HepG2 (cell line): Measurements from ENCODE around the gene RAD21L1. TPM values are rescaled to one million over a fixed set of nuclear protein-coding genes. Genes with fewer than 3 reads are reported as not detected.

ENCODE experiments used
- ATAC-seq: fragments of 200-7000 bp; cut with Tn5 transposase; 3 replicates; pipeline ENCODE4 v1.9.1; 2020; ENCODE audit warnings: mild to moderate bottlenecking, moderate library complexity
- BruUV-seq: library from RNA; stranded (reverse); fragments of 400-500 nt; replicated peaks from 2 replicates; lab custom pipeline; 2021; lab: Mats Ljungman, UMichigan
- CTCF ChIA-PET: fragments of 300-600 bp; formaldehyde crosslinking; extraction: SDS; loops from one replicate; lab custom pipeline; 2021; ENCODE audit warnings: low total read pairs, inconsistent platforms, low intra/inter-chr PET ratio; lab: Yijun Ruan, JAX
- POLR2A ChIA-PET: fragments of 350-600 bp; sonication (Branson Sonifier 250); formaldehyde crosslinking; loops from one replicate; lab custom pipeline; 2020; ENCODE audit warnings: antibody characterized with exemption, inconsistent platforms; lab: Yijun Ruan, JAX
- DNase-seq: peaks from one replicate; pipeline ENCODE4 v3.0.0-alpha.2; 2015; ENCODE audit warnings: low spot score
- FAIRE-seq: peaks from 3 replicates; lab custom pipeline; 2011; peaks lifted over from hg19 to GRCh38; lab: Jason Lieb, UNC
- H2AFZ ChIP-seq: one replicate; pipeline ENCODE4 v1.6.1; 2011; ENCODE audit warnings: low read length, inconsistent platforms
- H3K27ac ChIP-seq: fragments of 300-600 bp; 3 replicates; pipeline ENCODE4 v1.8.0; 2011; ENCODE audit warnings: mixed run types, mild to moderate bottlenecking, mixed read lengths, low read length, inconsistent platforms; ENCODE audit not compliant: insufficient read depth; ENCODE audit errors: extremely low read length
- H3K27me3 ChIP-seq, 2 experiments: fragments of 200-600 bp in 1 of 2; 2 replicates in 1 of 2; 3 replicates in 1 of 2; pipeline versions ENCODE4 v1.6.0 to v1.8.0; 2011; ENCODE audit warnings: low read length in 2 of 2, mild to moderate bottlenecking in 2 of 2, moderate library complexity in 2 of 2, inconsistent platforms in 1 of 2; ENCODE audit not compliant: insufficient read depth in 2 of 2, control insufficient read depth in 1 of 2
- H3K36me3 ChIP-seq, 2 experiments: fragments of 200-600 bp in 1 of 2; replicated peaks in 1 of 2; 2 replicates in 1 of 2; 3 replicates in 1 of 2; pipeline versions ENCODE4 v1.5.1 to v1.8.0; 2011; ENCODE audit warnings: low read length in 2 of 2, inconsistent platforms in 1 of 2; ENCODE audit not compliant: insufficient read depth in 2 of 2, control insufficient read depth in 1 of 2
- H3K4me1 ChIP-seq: 2 replicates; pipeline ENCODE4 v1.5.1; 2012; ENCODE audit warnings: low read length, inconsistent platforms; ENCODE audit not compliant: insufficient read depth
- H3K4me2 ChIP-seq: 2 replicates; pipeline ENCODE4 v1.6.0; 2011; ENCODE audit warnings: low read depth, low read length, inconsistent platforms
- H3K4me3 ChIP-seq, 3 experiments: fragments of 200-600 bp in 1 of 3; sonication (generic), shearing (Covaris generic) in 1 of 3; replicated peaks in 1 of 3; 2 replicates each; pipeline ENCODE4 v1.5.1; 2011 to 2016; ENCODE audit warnings: low read length in 3 of 3, inconsistent platforms in 2 of 3, low read depth in 2 of 3, mild to moderate bottlenecking in 2 of 3, control low read depth in 1 of 3, mixed read lengths in 1 of 3; ENCODE audit not compliant: insufficient read depth in 1 of 3
- H3K79me2 ChIP-seq: one replicate; pipeline ENCODE4 v1.6.1; 2011; ENCODE audit warnings: low read length, inconsistent platforms; ENCODE audit not compliant: insufficient read depth
- H3K9ac ChIP-seq: 2 replicates; pipeline ENCODE4 v1.6.0; 2011; ENCODE audit warnings: mild to moderate bottlenecking, low read depth, low read length, inconsistent platforms; ENCODE audit not compliant: insufficient read depth
- H3K9me3 ChIP-seq: 2 replicates; pipeline ENCODE4 v1.5.1; 2012; ENCODE audit warnings: mild to moderate bottlenecking, low read length
- H4K20me1 ChIP-seq: 2 replicates; pipeline ENCODE4 v1.6.0; 2011; ENCODE audit warnings: inconsistent platforms, mild to moderate bottlenecking, low read length, moderate library complexity; ENCODE audit not compliant: insufficient read depth
- CBX5 ChIP-seq: sonication (generic); formaldehyde crosslinking; IDR thresholded peaks from 2 replicates; pipeline ENCODE4 v1.4.0; 2020; ENCODE audit warnings: missing genetic modification reagents, borderline replicate concordance
- CENPT ChIP-seq: sonication (generic); formaldehyde crosslinking; IDR thresholded peaks from 2 replicates; pipeline ENCODE4 v1.8.0; 2022; ENCODE audit warnings: low read depth, mild to moderate bottlenecking, moderate library complexity, missing genetic modification reagents
- EZH2 ChIP-seq: conservative IDR thresholded peaks from 2 replicates; pipeline ENCODE4 v1.6.1; 2012; ENCODE audit warnings: mild to moderate bottlenecking, low read depth, low read length, moderate library complexity
- FIP1L1 ChIP-seq: fragments of 200-400 bp; formaldehyde crosslinking; IDR thresholded peaks from 2 replicates; pipeline ENCODE4 v1.6.1; 2018; ENCODE audit warnings: low read depth, mild to moderate bottlenecking, low read length, moderate library complexity, borderline replicate concordance; ENCODE audit not compliant: insufficient read depth
- MXI1 ChIP-seq: IDR thresholded peaks from 3 replicates; pipeline ENCODE4 v1.6.1; 2012; ENCODE audit warnings: low read depth, low read length, inconsistent platforms, borderline replicate concordance
- NONO ChIP-seq, 2 experiments: fragments of 450-650 bp in 1 of 2; sonication (generic) in 1 of 2; formaldehyde crosslinking in 1 of 2; IDR thresholded peaks in 1 of 2; conservative IDR thresholded peaks in 1 of 2; 2 replicates each; pipeline versions ENCODE4 v1.6.1 to v1.8.0; 2017 to 2022; ENCODE audit warnings: mild to moderate bottlenecking in 1 of 2, missing genetic modification reagents in 1 of 2, moderate library complexity in 1 of 2
- PRMT3 ChIP-seq: sonication (generic); formaldehyde crosslinking; IDR thresholded peaks from 2 replicates; pipeline ENCODE4 v1.8.1; 2022; ENCODE audit warnings: low read depth, mild to moderate bottlenecking, moderate library complexity, missing genetic modification reagents, borderline replicate concordance
- RBFOX2 ChIP-seq: fragments of 200-400 bp; formaldehyde crosslinking; IDR thresholded peaks from 2 replicates; pipeline ENCODE4 v1.6.1; 2017; ENCODE audit warnings: low read depth, mild to moderate bottlenecking, low read length
- ZKSCAN1 ChIP-seq: fragments of 150-350 bp; IDR thresholded peaks from 2 replicates; pipeline ENCODE4 v1.6.1; 2014; ENCODE audit warnings: low read length
- ZNF143 ChIP-seq: sonication (generic); formaldehyde crosslinking; IDR thresholded peaks from 2 replicates; pipeline ENCODE4 v1.4.0; 2020; ENCODE audit warnings: missing genetic modification reagents
- ZNF589 ChIP-seq: sonication (generic); formaldehyde crosslinking; conservative IDR thresholded peaks from 2 replicates; pipeline ENCODE4 v1.8.0; 2022; ENCODE audit warnings: mild to moderate bottlenecking, moderate library complexity, missing genetic modification reagents
- ZNF777 ChIP-seq: sonication (generic); formaldehyde crosslinking; IDR thresholded peaks from 2 replicates; pipeline ENCODE4 v1.4.0; 2020; ENCODE audit warnings: missing genetic modification reagents
- WGBS: methylation state at CpG from one replicate; pipeline ENCODE4 v1.1.6; 2017; ENCODE audit warnings: low lambda C conversion rate; 5-methylcytosine and 5-hydroxymethylcytosine counted together
- in situ Hi-C: cut with HindIII; loops from 2 replicates; pipeline ENCODE4 v1.10.0; 2017; ENCODE audit warnings: low pct_unique_long_range_greater_than_20kb; ENCODE audit not compliant: extremely low pct_ligation_motif_present
- intact Hi-C: fragments of 100-400 bp; cut with micrococcal nuclease; formaldehyde crosslinking; loops from one replicate; pipeline ENCODE4 v1.10.0; 2022; ENCODE audit not compliant: unreplicated experiment
- polyA plus RNA-seq, 8 experiments: library from polyadenylated mRNA; depleted of rRNA in 3 of 8; stranded (reverse) in 7 of 8; unstranded in 1 of 8; fragments of >200 nt; fragmentation: Illumina TruSeq in 4 of 8; extraction: Trizol in 4 of 8; gene quantifications; 2 replicates each; pipeline versions ENCODE4 v1.2.1 to v1.2.3, GENCODE V29; 2011 to 2016; ENCODE audit warnings: low read depth in 4 of 8, missing spikeins in 1 of 8, mixed read lengths in 1 of 8; ENCODE audit not compliant: insufficient read depth in 1 of 8
- total RNA-seq, 5 experiments: library from RNA; depleted of rRNA; stranded (reverse); fragments of >200 nt; fragmentation: Illumina TruSeq; extraction: Trizol; gene quantifications; 2 replicates each; pipeline ENCODE4 v1.2.3, GENCODE V29; 2016; ENCODE audit warnings: low read depth in 1 of 5

The RAD21L1 gene
- total and polyA plus RNA-seq, 2 of the 13 experiments (the other 11 are each of a cell fraction or from before 2014, with no cell fraction given), result not detected

GRCh38 chr20:1195226-1195625 lies 30.6 kb upstream of the RAD21L1 start:
- POLR2A ChIA-PET, result no interaction called here
- no peak for DNase-seq
- Histone ChIP-seq H3K79me2 (no peaks in the 10 kb centered on the region), H3K9ac (no peak overlapping the region), H3K4me3 (no peak overlapping the region), H3K27me3 (peaks cover 0 to 2% of the 10 kb centered on the region in 2 experiments; a peak in 2 of 5 replicates)
- WGBS, result 36% methylated on average over 1 of the region's 1 CpG
- BruUV-seq, result no TSS peak
- TF ChIP-seq NONO (IDR thresholded peaks at IDR 0.05), result no peak
- no peak for TF ChIP-seq NONO (CRISPR knock-in tag; conservative IDR thresholded peaks at IDR 0.05)
- TF ChIP-seq RBFOX2, result no peak
- no peak for TF ChIP-seq ZNF143 (CRISPR knock-in tag)
- TF ChIP-seq ZNF589, result no peak
- no peak for TF ChIP-seq EZH2
- no peak for TF ChIP-seq FIP1L1
- TF ChIP-seq CBX5 (CRISPR knock-in tag), result no peak
- TF ChIP-seq ZNF777, result no peak
- TF ChIP-seq PRMT3 (CRISPR knock-in tag), result no peak
- TF ChIP-seq CENPT, result no peak
- TF ChIP-seq ZKSCAN1, result no peak
- no peak for TF ChIP-seq MXI1
- TF ChIP-seq, all 625 proteins: peak for 0
- H2AFZ ChIP-seq, result no peak overlapping the region
- H3K4me2 ChIP-seq, result no peak overlapping the region
- no peaks in the 10 kb centered on the region for H3K4me1 ChIP-seq
- CTCF ChIA-PET, result no interaction called here
- H3K27ac ChIP-seq, result no peak overlapping the region
- intact Hi-C loops, result no loop called here
- no peaks in the 10 kb centered on the region for H3K36me3 ChIP-seq
- no peaks in the 10 kb centered on the region for H4K20me1 ChIP-seq
- FAIRE-seq, result no peak
- no peak for ATAC-seq
- no peaks in the 10 kb centered on the region for H3K9me3 ChIP-seq
- in situ Hi-C loops, result no loop called here
